Measurements from ENCODE around the gene NAGPA.

GRCh38 chr16:5033256-5034166 lies at the start of gene NAGPA:
- TF ChIP-seq CTCF (IDR thresholded peaks at IDR 0.05) (no peak), POLR2A (IDR thresholded peaks at IDR 0.05) (no peak), POLR2AphosphoS5 (IDR thresholded peaks at IDR 0.05) (peak; percentile 63 to 97 (median 70))

Measured in suprapubic skin (tissue), 4 donors.